Fibroblast of lung (primary cell): Measurements from ENCODE around the gene NPM1.

ENCODE experiments used
- CTCF ChIP-seq, 2 donors: IDR thresholded peaks in 1 of 2; conservative IDR thresholded peaks in 1 of 2; 1 replicate in 1 of 2; 2 replicates in 1 of 2; pipeline ENCODE4 v1.5.1; 2011 to 2012; ENCODE audit warnings: low read length in 2 of 2, control low read depth in 1 of 2, inconsistent platforms in 1 of 2, low read depth in 1 of 2, mild to moderate bottlenecking in 1 of 2
- EZH2 ChIP-seq: IDR thresholded peaks from 2 replicates; pipeline ENCODE4 v1.5.1; 2012; ENCODE audit warnings: low read length, control low read depth, mild to moderate bottlenecking; ENCODE audit errors: missing control alignments

- TF ChIP-seq CTCF (conservative IDR thresholded peaks at IDR 0.05 in 1 of 2, IDR thresholded peaks at IDR 0.05 in 1 of 2; ENCODE audit: low read depth in 1 of 2, low read length in 2 of 2): no peak
- TF ChIP-seq EZH2: no peak
Measured at GRCh38 chr5:171455522-171455921, 67.9 kb downstream of the NPM1 start.
